Bronchial epithelial cell (primary cell): ENCODE measurements around the gene PHACTR1. TPM values are rescaled to one million over a fixed set of nuclear protein-coding genes. Genes with fewer than 3 reads are reported as not detected.

Experiments
- DNase-seq: peaks from one replicate; pipeline ENCODE4 v3.0.0-alpha.2; 2010; ENCODE audit warnings: low read depth
- FAIRE-seq: peaks from 2 replicates; lab custom pipeline; 2011; peaks lifted over from hg19 to GRCh38; lab: Jason Lieb, UNC
- H3K27me3 ChIP-seq: 2 replicates; pipeline ENCODE4 v1.5.1; 2011; ENCODE audit warnings: low read length; ENCODE audit not compliant: control insufficient read depth, insufficient read depth
- H3K36me3 ChIP-seq: 2 replicates; pipeline ENCODE4 v1.5.1; 2011; ENCODE audit warnings: low read length; ENCODE audit not compliant: control insufficient read depth, insufficient read depth
- H3K4me3 ChIP-seq: 2 replicates; pipeline ENCODE4 v1.5.1; 2011; ENCODE audit warnings: mild to moderate bottlenecking, low read depth, low read length, control low read depth
- CTCF ChIP-seq: IDR thresholded peaks from 2 replicates; pipeline ENCODE4 v1.5.1; 2011; ENCODE audit warnings: mild to moderate bottlenecking, moderate library complexity, low read length, control low read depth, inconsistent platforms; ENCODE audit not compliant: insufficient read depth, severe bottlenecking
- total RNA-seq: library from RNA; depleted of rRNA; stranded (reverse); fragments of >200 nt; gene quantifications from 2 replicates; pipeline ENCODE4 v1.2.1, GENCODE V29; 2014

Gene PHACTR1
- total RNA-seq, 1 donor from 2014 or later = under 0.01 TPM

DNA sequence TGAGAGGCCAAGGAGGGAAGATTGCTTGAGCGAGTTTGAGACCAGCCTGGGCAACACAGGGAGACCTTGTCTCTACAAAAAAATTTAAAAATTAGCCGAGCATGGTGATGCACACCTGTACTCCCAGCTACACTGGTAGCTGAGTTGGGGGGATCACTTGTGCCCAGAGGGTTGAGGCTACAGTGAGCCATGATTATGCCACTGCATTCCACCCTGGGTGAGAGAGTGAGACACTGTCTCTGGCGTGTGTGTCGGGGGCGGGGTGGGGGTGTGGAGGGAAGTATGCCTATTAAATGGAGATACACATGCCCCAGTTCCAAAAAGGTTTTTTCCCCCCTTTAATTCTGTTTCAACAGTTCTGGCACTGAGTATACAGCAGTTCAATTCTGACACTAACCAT lies 388.6 kb downstream of the PHACTR1 start:
- no peak overlapping the region for H3K4me3 ChIP-seq
- no peaks in the 10 kb centered on the region for H3K36me3 ChIP-seq
- FAIRE-seq (no peak), DNase-seq (no peak)
- TF ChIP-seq CTCF = no peak
- H3K27me3 ChIP-seq = no peaks in the 10 kb centered on the region

- H3K27me3 ChIP-seq = no peaks in the 10 kb centered on the region
Observed at GRCh38 chr6:13112921-13113320, 396.4 kb downstream of the PHACTR1 start.

GRCh38 chr6:13113376-13113775 lies 396.8 kb downstream of the PHACTR1 start:
- TF ChIP-seq CTCF = no peak
- no peak for FAIRE-seq

More at GRCh38 chr6:13112921-13113320, 396.4 kb downstream of the PHACTR1 start:
- no peak overlapping the region for H3K4me3 ChIP-seq
- no peak for DNase-seq
- FAIRE-seq = no peak
- H3K36me3 ChIP-seq = no peaks in the 10 kb centered on the region
- no peak for TF ChIP-seq CTCF

GRCh38 chr6:13113981-13114593 lies 397.5 kb downstream of the PHACTR1 start:
- no peak for TF ChIP-seq CTCF

More at GRCh38 chr6:13113376-13113775, 396.8 kb downstream of the PHACTR1 start:
- Histone ChIP-seq H3K36me3 (no peaks in the 10 kb centered on the region), H3K27me3 (no peaks in the 10 kb centered on the region), H3K4me3 (no peak overlapping the region)
- DNase-seq = no peak

DNA sequence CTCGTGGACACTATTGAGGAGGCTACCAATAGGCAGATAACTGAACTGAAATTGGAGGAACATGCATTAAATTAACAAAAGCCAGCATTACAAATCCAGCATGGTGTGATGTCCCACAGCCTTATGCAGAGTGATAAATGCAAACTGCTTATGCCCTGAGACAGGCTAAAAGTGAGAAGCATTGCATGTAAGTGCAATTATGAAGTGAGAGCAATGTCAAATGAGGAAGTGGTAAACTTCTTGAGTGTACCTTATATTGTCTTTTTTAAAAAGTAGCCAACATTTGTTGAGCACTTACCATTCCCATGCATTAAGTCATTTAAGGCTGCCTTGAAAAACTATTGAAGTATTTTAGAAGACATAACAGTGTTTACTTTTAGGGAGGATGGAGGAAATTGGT lies 399.6 kb downstream of the PHACTR1 start:
- DNase-seq = no peak
- FAIRE-seq = no peak
- TF ChIP-seq CTCF = no peak
- no peak overlapping the region for H3K4me3 ChIP-seq
- H3K36me3 ChIP-seq = no peaks in the 10 kb centered on the region
- no peaks in the 10 kb centered on the region for H3K27me3 ChIP-seq

More at GRCh38 chr6:13113981-13114593, 397.5 kb downstream of the PHACTR1 start:
- no peak for DNase-seq
- no peak for FAIRE-seq
- Histone ChIP-seq H3K36me3 (no peaks in the 10 kb centered on the region), H3K4me3 (no peak overlapping the region), H3K27me3 (no peaks in the 10 kb centered on the region)

DNA sequence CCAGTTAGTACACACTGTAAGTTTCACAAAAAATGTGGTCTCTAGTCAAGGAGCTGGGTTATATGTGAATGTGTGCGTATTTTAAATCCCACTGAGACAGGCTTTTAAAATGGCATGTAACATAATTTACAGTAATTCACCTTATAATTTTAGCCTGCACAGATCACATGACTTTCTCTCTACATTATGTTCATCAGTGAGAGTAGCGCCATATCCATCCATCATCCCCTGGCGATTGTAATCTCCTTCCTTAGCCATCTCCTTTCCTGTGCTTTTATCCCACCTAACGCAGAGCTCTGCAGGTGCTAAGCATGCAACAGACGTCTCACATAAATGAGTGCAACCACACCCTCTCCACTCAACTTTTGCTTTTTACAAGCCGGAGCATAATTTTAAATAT lies 401.0 kb downstream of the PHACTR1 start:
- no peak for TF ChIP-seq CTCF
- DNase-seq = no peak

More for the DNA sequence above, 401.0 kb downstream of the PHACTR1 start:
- no peak for FAIRE-seq
- no peaks in the 10 kb centered on the region for H3K27me3 ChIP-seq
- no peak overlapping the region for H3K4me3 ChIP-seq
- no peaks in the 10 kb centered on the region for H3K36me3 ChIP-seq
